Cardiac muscle cell (in vitro differentiated cells and primary cell): Measurements from ENCODE around the gene PSPN. TPM values are rescaled to one million over a fixed set of nuclear protein-coding genes. Genes with fewer than 3 reads are reported as not detected.
"Not testable (repeated sequence)": the region's sequence is repeated elsewhere in the genome, so short reads cannot be mapped to it uniquely, and the experiment has no call there.

Experiments
- DNase-seq, 2 donors: peaks; one replicate each; pipeline versions ENCODE4 v3.0.0 to v3.0.0-alpha.2; 2010 to 2017; ENCODE audit warnings: low read depth in 1 of 2, low spot score in 1 of 2
- H3K27ac ChIP-seq: fragments of 200-600 bp; sonication (generic); 2 replicates; pipeline ENCODE4 v1.5.1; 2016
- H3K27me3 ChIP-seq: fragments of 200-600 bp; sonication (generic); 2 replicates; pipeline ENCODE4 v1.6.0; 2016; ENCODE audit warnings: control low read depth
- H3K36me3 ChIP-seq: fragments of 200-600 bp; sonication (generic); 2 replicates; pipeline ENCODE4 v1.5.1; 2016; ENCODE audit warnings: control low read depth
- H3K4me1 ChIP-seq: fragments of 200-600 bp; sonication (generic); 2 replicates; pipeline ENCODE4 v1.8.1; 2017; ENCODE audit warnings: low read depth, mild to moderate bottlenecking, mixed run types
- H3K4me3 ChIP-seq: fragments of 200-600 bp; sonication (generic); 2 replicates; pipeline ENCODE4 v1.5.1; 2016; ENCODE audit warnings: mild to moderate bottlenecking
- H3K9me3 ChIP-seq: fragments of 200-600 bp; sonication (generic); 2 replicates; pipeline ENCODE4 v1.5.1; 2017; ENCODE audit warnings: low read depth, mild to moderate bottlenecking, control low read depth
- polyA plus RNA-seq: library from polyadenylated mRNA; unstranded; fragments of >200 nt; fragmentation: Nextera tagmentation; extraction: Ambion mirVana; gene quantifications from 2 replicates; pipeline ENCODE4 v1.2.1, GENCODE V29; 2016
- total RNA-seq: library from RNA; depleted of rRNA; stranded (reverse); fragments of >200 nt; gene quantifications from 2 replicates; pipeline ENCODE4 v1.2.3, GENCODE V29; 2016
- TF ChIP-seq, protein P1 (sequence below): IDR thresholded peaks from 2 replicates; pipeline ENCODE4 v1.5.1; 2012; ENCODE audit warnings: low read depth, mild to moderate bottlenecking, low read length

Gene PSPN
- total and polyA plus RNA-seq, 2 experiments from 2014 or later = 3.0 TPM

- Histone ChIP-seq H3K27ac (no peak overlapping the region), H3K36me3 (peaks cover 4% of the 10 kb centered on the region), H3K4me3 (no peak overlapping the region), H3K4me1 (no peaks in the 10 kb centered on the region), H3K27me3 (no peaks in the 10 kb centered on the region), H3K9me3 (no peaks in the 10 kb centered on the region)
- TF ChIP-seq, protein P1, sequence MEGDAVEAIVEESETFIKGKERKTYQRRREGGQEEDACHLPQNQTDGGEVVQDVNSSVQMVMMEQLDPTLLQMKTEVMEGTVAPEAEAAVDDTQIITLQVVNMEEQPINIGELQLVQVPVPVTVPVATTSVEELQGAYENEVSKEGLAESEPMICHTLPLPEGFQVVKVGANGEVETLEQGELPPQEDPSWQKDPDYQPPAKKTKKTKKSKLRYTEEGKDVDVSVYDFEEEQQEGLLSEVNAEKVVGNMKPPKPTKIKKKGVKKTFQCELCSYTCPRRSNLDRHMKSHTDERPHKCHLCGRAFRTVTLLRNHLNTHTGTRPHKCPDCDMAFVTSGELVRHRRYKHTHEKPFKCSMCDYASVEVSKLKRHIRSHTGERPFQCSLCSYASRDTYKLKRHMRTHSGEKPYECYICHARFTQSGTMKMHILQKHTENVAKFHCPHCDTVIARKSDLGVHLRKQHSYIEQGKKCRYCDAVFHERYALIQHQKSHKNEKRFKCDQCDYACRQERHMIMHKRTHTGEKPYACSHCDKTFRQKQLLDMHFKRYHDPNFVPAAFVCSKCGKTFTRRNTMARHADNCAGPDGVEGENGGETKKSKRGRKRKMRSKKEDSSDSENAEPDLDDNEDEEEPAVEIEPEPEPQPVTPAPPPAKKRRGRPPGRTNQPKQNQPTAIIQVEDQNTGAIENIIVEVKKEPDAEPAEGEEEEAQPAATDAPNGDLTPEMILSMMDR = no peak
- no peak for DNase-seq
Observed at GRCh38 chr19:6359568-6360341, 16.0 kb downstream of the PSPN start.

DNA sequence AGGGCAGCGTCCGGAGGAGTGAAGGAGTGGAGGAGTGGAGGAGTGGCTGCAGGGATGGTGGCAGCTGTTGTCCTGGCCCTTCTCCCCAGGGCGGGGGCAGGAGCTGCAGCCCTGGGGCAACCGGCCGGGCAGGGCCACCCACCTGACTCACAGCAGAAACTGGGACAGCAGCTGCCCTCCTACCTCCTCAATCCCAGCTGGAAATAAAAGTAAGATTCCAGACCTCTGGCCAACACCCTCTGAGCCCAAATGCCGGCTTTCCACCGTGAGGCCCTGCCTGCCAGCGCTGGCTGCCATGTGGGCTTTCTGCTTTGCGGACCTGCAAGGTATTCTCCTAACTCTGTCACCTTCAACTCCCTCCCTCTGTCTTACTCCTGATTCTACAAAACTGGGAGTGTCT, 17.7 kb downstream of the PSPN start:
- H3K9me3 ChIP-seq = no peaks in the 10 kb centered on the region
- TF ChIP-seq, protein P1 = no peak
- DNase-seq = no peak

GRCh38 chr19:6357174-6357573, 18.6 kb downstream of the PSPN start:
- DNase-seq = no peak
- Histone ChIP-seq H3K36me3 (no peaks in the 10 kb centered on the region), H3K4me3 (no peak overlapping the region), H3K4me1 (no peaks in the 10 kb centered on the region), H3K9me3 (no peaks in the 10 kb centered on the region), H3K27ac (no peak overlapping the region), H3K27me3 (no peaks in the 10 kb centered on the region)
- TF ChIP-seq, protein P1 = no peak

More for the DNA sequence above, 17.7 kb downstream of the PSPN start:
- Histone ChIP-seq H3K27ac (no peak overlapping the region), H3K27me3 (no peaks in the 10 kb centered on the region), H3K4me3 (no peak overlapping the region), H3K4me1 (no peaks in the 10 kb centered on the region), H3K36me3 (no peaks in the 10 kb centered on the region)

DNA sequence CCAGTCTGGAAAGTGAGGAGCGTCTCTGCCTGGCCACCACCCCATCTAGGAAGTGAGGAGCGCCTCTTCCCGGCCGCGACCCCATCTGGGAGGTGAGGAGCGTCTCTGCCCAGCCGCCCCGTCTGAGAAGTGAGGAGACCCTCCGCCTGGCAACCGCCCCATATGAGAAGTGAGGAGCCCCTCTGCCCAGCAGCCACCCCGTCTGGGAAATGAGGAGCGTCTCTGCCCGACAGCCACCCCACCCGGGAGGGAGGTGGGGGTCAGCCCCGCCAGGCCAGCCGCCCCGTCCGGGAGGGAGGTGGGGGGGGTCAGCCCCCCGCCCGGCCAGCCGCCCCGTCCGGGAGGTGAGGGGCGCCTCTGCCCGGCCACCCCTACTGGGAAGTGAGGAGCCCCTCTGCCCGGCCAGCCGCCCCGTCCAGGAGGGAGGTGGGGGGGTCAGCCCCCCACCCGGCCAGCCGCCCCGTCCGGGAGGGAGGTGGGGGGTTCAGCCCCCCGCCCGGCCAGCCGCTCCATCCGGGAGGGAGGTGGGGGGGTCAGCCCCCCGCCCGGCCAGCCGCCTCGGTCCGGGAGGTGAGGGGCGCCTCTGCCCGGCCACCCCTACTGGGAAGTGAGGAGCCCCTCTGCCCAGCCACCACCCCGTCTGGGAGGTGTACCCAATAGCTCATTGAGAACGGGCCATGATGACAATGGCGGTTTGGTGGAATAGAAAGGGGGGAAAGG, 20.3 kb downstream of the PSPN start:
- H3K9me3 ChIP-seq, H3K4me3 ChIP-seq, H3K27me3 ChIP-seq, H3K36me3 ChIP-seq, DNase-seq, H3K4me1 ChIP-seq, H3K27ac ChIP-seq: not testable (repeated sequence)

- TF ChIP-seq, protein P1 = peak; percentile 45
- H3K4me3 ChIP-seq = no peak overlapping the region
- H3K27me3 ChIP-seq = no peaks in the 10 kb centered on the region
- H3K9me3 ChIP-seq = no peaks in the 10 kb centered on the region
- peak in 1 of 2 donors; percentile 33 for DNase-seq
- H3K36me3 ChIP-seq = no peaks in the 10 kb centered on the region
- H3K27ac ChIP-seq = no peak overlapping the region
- H3K4me1 ChIP-seq = no peaks in the 10 kb centered on the region
Observed at GRCh38 chr19:6354098-6354674, 21.5 kb downstream of the PSPN start.
